ENCODE measurements around the gene LMNA.
A peak's percentile ranks its signal among the peaks of the same experiment; 100 is the strongest.
"Not testable (repeated sequence)": the region's sequence is repeated elsewhere in the genome, so short reads cannot be mapped to it uniquely, and the experiment has no call there.

LMNA gene

GRCh38 chr1:156113282-156113950, 1.1 kb upstream of the LMNA start:
- in situ Hi-C loops (cut with HindIII; ENCODE audit: low pct_unique_long_range_greater_than_20kb, low sequenced_read_pairs): no loop called here
- no peak for DNase-seq (ENCODE audit: low read depth in 1 of 2, low spot score in 1 of 2)
- TF ChIP-seq JUND (IDR thresholded peaks at IDR 0.05; ENCODE audit: low read depth): no peak

GRCh38 chr1:156114919-156115513, 505 bp downstream of the LMNA start:
- no peak for TF ChIP-seq JUND (IDR thresholded peaks at IDR 0.05; ENCODE audit: low read depth)
- in situ Hi-C loops (cut with HindIII; ENCODE audit: low pct_unique_long_range_greater_than_20kb, low sequenced_read_pairs): no loop called here
- DNase-seq (ENCODE audit: low read depth in 1 of 2, low spot score in 1 of 2): no peak

GRCh38 chr1:156115514-156116374, 1.2 kb downstream of the LMNA start:
- peak in 1 of 2 experiments; percentile 84 for DNase-seq (ENCODE audit: low read depth in 1 of 2, low spot score in 1 of 2)
- no peak for TF ChIP-seq JUND (IDR thresholded peaks at IDR 0.05; ENCODE audit: low read depth)
- in situ Hi-C loops (cut with HindIII; ENCODE audit: low pct_unique_long_range_greater_than_20kb, low sequenced_read_pairs): no loop called here

- DNase-seq (ENCODE audit: low read depth in 1 of 2, low spot score in 1 of 2); in situ Hi-C loops (cut with HindIII; ENCODE audit: low pct_unique_long_range_greater_than_20kb, low sequenced_read_pairs): not testable (repeated sequence)
Observed at GRCh38 chr1:156116731-156117130, 2.2 kb downstream of the LMNA start.

- peak in 1 of 2 experiments; percentile 61 for DNase-seq (ENCODE audit: low read depth in 1 of 2, low spot score in 1 of 2)
- in situ Hi-C loops (cut with HindIII; ENCODE audit: low pct_unique_long_range_greater_than_20kb, low sequenced_read_pairs): no loop called here
- TF ChIP-seq JUND (IDR thresholded peaks at IDR 0.05; ENCODE audit: low read depth): no peak
Observed at GRCh38 chr1:156117414-156118176, 3.1 kb downstream of the LMNA start.

- peak in 1 of 2 experiments; percentile 72 for DNase-seq (ENCODE audit: low read depth in 1 of 2, low spot score in 1 of 2)
- in situ Hi-C loops (cut with HindIII; ENCODE audit: low pct_unique_long_range_greater_than_20kb, low sequenced_read_pairs): no loop called here
- TF ChIP-seq JUND (IDR thresholded peaks at IDR 0.05; ENCODE audit: low read depth): no peak
Observed at GRCh38 chr1:156118177-156118868, 3.8 kb downstream of the LMNA start.

GRCh38 chr1:156119503-156120209, 5.1 kb downstream of the LMNA start:
- in situ Hi-C loops (cut with HindIII; ENCODE audit: low pct_unique_long_range_greater_than_20kb, low sequenced_read_pairs): no loop called here
- no peak for DNase-seq (ENCODE audit: low read depth in 1 of 2, low spot score in 1 of 2)
- TF ChIP-seq JUND (IDR thresholded peaks at IDR 0.05; ENCODE audit: low read depth): no peak

GRCh38 chr1:156120318-156120717, 5.8 kb downstream of the LMNA start:
- DNase-seq (ENCODE audit: low read depth in 1 of 2, low spot score in 1 of 2): no peak
- no peak for TF ChIP-seq JUND (IDR thresholded peaks at IDR 0.05; ENCODE audit: low read depth)
- in situ Hi-C loops (cut with HindIII; ENCODE audit: low pct_unique_long_range_greater_than_20kb, low sequenced_read_pairs): no loop called here

GRCh38 chr1:156121005-156121404, 6.5 kb downstream of the LMNA start:
- DNase-seq (ENCODE audit: low read depth in 1 of 2, low spot score in 1 of 2); in situ Hi-C loops (cut with HindIII; ENCODE audit: low pct_unique_long_range_greater_than_20kb, low sequenced_read_pairs): not testable (repeated sequence)

- TF ChIP-seq JUND (IDR thresholded peaks at IDR 0.05; ENCODE audit: low read depth): no peak
- no peak for DNase-seq (ENCODE audit: low read depth in 1 of 2, low spot score in 1 of 2)
- in situ Hi-C loops (cut with HindIII; ENCODE audit: low pct_unique_long_range_greater_than_20kb, low sequenced_read_pairs): no loop called here
Observed at GRCh38 chr1:156121457-156121856, 6.9 kb downstream of the LMNA start.

GRCh38 chr1:156122086-156122485, 7.6 kb downstream of the LMNA start:
- TF ChIP-seq JUND (IDR thresholded peaks at IDR 0.05; ENCODE audit: low read depth): no peak
- no peak for DNase-seq (ENCODE audit: low read depth in 1 of 2, low spot score in 1 of 2)
- in situ Hi-C loops (cut with HindIII; ENCODE audit: low pct_unique_long_range_greater_than_20kb, low sequenced_read_pairs): no loop called here

All from T47D (cell line).